ENCODE data around the gene MED8.

- no peak for TF ChIP-seq CTCF (IDR thresholded peaks at IDR 0.05 in 4 of 5, conservative IDR thresholded peaks at IDR 0.05 in 1 of 5)
- TF ChIP-seq POLR2A (IDR thresholded peaks at IDR 0.05), result no peak
These were observed 26.2 kb downstream of the MED8 start for GRCh38 chr1:43363283-43363934.
